Endothelial cell of umbilical vein (primary cell): Measurements from ENCODE around the gene SLC30A2.

Experiments used
- CTCF ChIP-seq, 2 donors: IDR thresholded peaks; 1 replicate in 1 of 2; 2 replicates in 1 of 2; pipeline ENCODE4 v1.5.1; 2011; ENCODE audit warnings: low read length in 2 of 2, mild to moderate bottlenecking in 2 of 2, moderate library complexity in 2 of 2, control low read depth in 1 of 2, inconsistent platforms in 1 of 2, low read depth in 1 of 2; ENCODE audit not compliant: insufficient read depth in 1 of 2; ENCODE audit errors: extremely low read depth in 1 of 2
- EZH2 ChIP-seq: IDR thresholded peaks from 2 replicates; pipeline ENCODE4 v1.6.1; 2012; ENCODE audit warnings: borderline replicate concordance, low read depth, mild to moderate bottlenecking, moderate library complexity, low read length, inconsistent platforms; ENCODE audit not compliant: severe bottlenecking
- GATA2 ChIP-seq: IDR thresholded peaks from 2 replicates; pipeline ENCODE4 v1.7.0; 2011; ENCODE audit warnings: low read depth, mild to moderate bottlenecking, moderate library complexity, mixed read lengths, low read length; ENCODE audit not compliant: insufficient read length, insufficient read depth
- JUN ChIP-seq: IDR thresholded peaks from 2 replicates; pipeline ENCODE4 v1.6.1; 2011; ENCODE audit warnings: borderline replicate concordance, low read depth; ENCODE audit not compliant: insufficient read length, insufficient read depth
- MYC ChIP-seq: IDR thresholded peaks from one replicate; pipeline ENCODE4 v1.6.1; 2011; ENCODE audit warnings: mild to moderate bottlenecking, low read depth, low read length
- POLR2A ChIP-seq: IDR thresholded peaks from 2 replicates; pipeline ENCODE4 v1.6.1; 2012; ENCODE audit warnings: low read depth, mild to moderate bottlenecking, control low read depth, low read length
- POLR2AphosphoS5 ChIP-seq: IDR thresholded peaks from 2 replicates; pipeline ENCODE4 v1.6.1; 2012; ENCODE audit warnings: low read depth, mild to moderate bottlenecking, control low read depth, low read length, moderate library complexity; ENCODE audit not compliant: insufficient read depth
- TF ChIP-seq, protein P1 (sequence below): IDR thresholded peaks from 2 replicates; pipeline ENCODE4 v1.6.1; 2011; ENCODE audit not compliant: insufficient read depth, insufficient read length

- TF ChIP-seq MYC (no peak), CTCF (IDR thresholded peaks at IDR 0.05; ENCODE audit: extremely low read depth in 1 of 2, insufficient read depth in 1 of 2, low read depth in 1 of 2, low read length in 2 of 2) (no peak), POLR2AphosphoS5 (no peak), EZH2 (no peak), POLR2A (no peak), GATA2 (no peak), JUN (no peak)
- TF ChIP-seq, protein P1, sequence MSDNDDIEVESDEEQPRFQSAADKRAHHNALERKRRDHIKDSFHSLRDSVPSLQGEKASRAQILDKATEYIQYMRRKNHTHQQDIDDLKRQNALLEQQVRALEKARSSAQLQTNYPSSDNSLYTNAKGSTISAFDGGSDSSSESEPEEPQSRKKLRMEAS: no peak
Observed at GRCh38 chr1:26055041-26055440, 9.1 kb upstream of the SLC30A2 start.
